B cell (primary cell): Measurements from ENCODE around the gene PRR23A. TPM values are rescaled to one million over a fixed set of nuclear protein-coding genes. Genes with fewer than 3 reads are reported as not detected.

Source experiments
- ATAC-seq: fragments of 200-7000 bp; cut with Tn5 transposase; one replicate; pipeline ENCODE4 v1.10.0; 2021; ENCODE audit warnings: low read depth, mild to moderate bottlenecking, moderate number of reproducible peaks, moderate library complexity
- CTCF ChIA-PET: fragments of 350-600 bp; sonication (Branson Sonifier 250); formaldehyde crosslinking; loops from one replicate; lab custom pipeline; 2021; ENCODE audit warnings: antibody characterized with exemption, inconsistent platforms; lab: Charles Lee
- POLR2A ChIA-PET: fragments of 350-600 bp; sonication (Branson Sonifier 250); formaldehyde crosslinking; loops from one replicate; lab custom pipeline; 2021; ENCODE audit warnings: antibody characterized with exemption; lab: Charles Lee
- DNase-seq: peaks from one replicate; pipeline ENCODE4 v3.0.0; 2013
- H2AFZ ChIP-seq: 2 replicates; pipeline ENCODE4 v1.6.1; 2012; ENCODE audit warnings: mild to moderate bottlenecking, low read depth, low read length; ENCODE audit not compliant: insufficient read depth, poor library complexity, severe bottlenecking
- H3K27ac ChIP-seq, 2 donors: 1 replicate in 1 of 2; 2 replicates in 1 of 2; pipeline ENCODE4 v1.5.1; 2012 to 2013; ENCODE audit warnings: low read length in 2 of 2, mild to moderate bottlenecking in 2 of 2, moderate library complexity in 1 of 2
- H3K27me3 ChIP-seq, 4 experiments: fragments of 200-600 bp in 1 of 4; sonication (generic) in 1 of 4; replicated peaks in 1 of 4; 1 replicate in 2 of 4; 2 replicates in 2 of 4; pipeline versions ENCODE4 v1.6.1 to v1.7.0; 2013 to 2016; ENCODE audit warnings: low read length in 3 of 4, mild to moderate bottlenecking in 2 of 4, mixed read lengths in 1 of 4, moderate library complexity in 1 of 4; ENCODE audit not compliant: insufficient read depth in 4 of 4, control insufficient read depth in 3 of 4; ENCODE audit errors: control extremely low read depth in 1 of 4
- H3K36me3 ChIP-seq, 2 experiments: replicated peaks in 1 of 2; 1 replicate in 1 of 2; 2 replicates in 1 of 2; pipeline versions ENCODE4 v1.6.1 to v1.7.1; 2013; ENCODE audit warnings: low read length in 1 of 2; ENCODE audit not compliant: insufficient read depth in 2 of 2, control insufficient read depth in 1 of 2; ENCODE audit errors: control extremely low read depth in 1 of 2, extremely low read depth in 1 of 2
- H3K4me1 ChIP-seq, 2 donors: fragments of 200-600 bp in 1 of 2; sonication (generic) in 1 of 2; 1 replicate in 1 of 2; 2 replicates in 1 of 2; pipeline versions ENCODE4 v1.5.1 to v1.6.1; 2013 to 2017; ENCODE audit warnings: low read length in 2 of 2; ENCODE audit not compliant: control insufficient read depth in 2 of 2, insufficient read depth in 2 of 2
- H3K4me2 ChIP-seq: replicated peaks from 2 replicates; pipeline ENCODE3; 2012; ENCODE audit warnings: mild to moderate bottlenecking, low read depth, low read length; ENCODE audit not compliant: poor library complexity, severe bottlenecking
- H3K4me3 ChIP-seq, 5 experiments: fragments of 200-600 bp in 1 of 5; sonication (generic) in 1 of 5; 1 replicate in 3 of 5; 2 replicates in 2 of 5; pipeline versions ENCODE4 v1.5.1 to v1.7.0; 2011 to 2016; ENCODE audit warnings: low read length in 4 of 5, mild to moderate bottlenecking in 4 of 5, low read depth in 2 of 5, control low read depth in 1 of 5, moderate library complexity in 1 of 5; ENCODE audit not compliant: insufficient read depth in 1 of 5; ENCODE audit errors: control extremely low read depth in 1 of 5, extremely low read depth in 1 of 5
- H3K79me2 ChIP-seq: fragments of 200-600 bp; sonication (generic); one replicate; pipeline ENCODE4 v1.6.0; 2016; ENCODE audit warnings: low read length; ENCODE audit not compliant: control insufficient read depth, insufficient read depth
- H3K9ac ChIP-seq: fragments of 200-600 bp; sonication (generic); 2 replicates; pipeline ENCODE4 v1.6.1; 2017; ENCODE audit warnings: mild to moderate bottlenecking, low read length, moderate library complexity
- H3K9me3 ChIP-seq, 3 donors: one replicate each; pipeline versions ENCODE4 v1.6.1 to v1.7.1; 2013; ENCODE audit warnings: low read length in 2 of 3; ENCODE audit not compliant: control insufficient read depth in 2 of 3, insufficient read depth in 1 of 3; ENCODE audit errors: control extremely low read depth in 1 of 3
- H4K20me1 ChIP-seq: 2 replicates; pipeline ENCODE4 v1.6.0; 2012; ENCODE audit warnings: mild to moderate bottlenecking, low read length; ENCODE audit not compliant: insufficient read depth, control insufficient read depth, poor library complexity, severe bottlenecking
- H3K27ac Mint-ChIP-seq: one replicate; pipeline ENCODE4 v1.8.0; 2021; ENCODE audit warnings: mixed read lengths
- H3K27me3 Mint-ChIP-seq: one replicate; pipeline ENCODE4 v1.8.0; 2021; ENCODE audit warnings: mixed read lengths
- H3K4me1 Mint-ChIP-seq: one replicate; pipeline ENCODE4 v1.8.0; 2021; ENCODE audit warnings: mixed read lengths
- H3K4me3 Mint-ChIP-seq: one replicate; pipeline ENCODE4 v1.8.0; 2021; ENCODE audit warnings: mixed read lengths
- H3K9me3 Mint-ChIP-seq: one replicate; pipeline ENCODE4 v1.8.0; 2022; ENCODE audit warnings: mixed read lengths; ENCODE audit not compliant: insufficient read depth
- EZH2 ChIP-seq: IDR thresholded peaks from 2 replicates; pipeline ENCODE4 v1.6.1; 2012; ENCODE audit warnings: borderline replicate concordance, low read depth, mild to moderate bottlenecking, moderate library complexity, low read length; ENCODE audit not compliant: insufficient read depth, poor library complexity, severe bottlenecking
- WGBS: methylation state at CpG from one replicate; pipeline ENCODE4 v1.1.5; 2013; ENCODE audit warnings: missing lambda C conversion rate; ENCODE audit not compliant: insufficient coverage; 5-methylcytosine and 5-hydroxymethylcytosine counted together
- intact Hi-C: fragments of 100-400 bp; cut with micrococcal nuclease; formaldehyde crosslinking; loops from one replicate; pipeline ENCODE4 v1.10.0; 2022
- polyA plus RNA-seq: library from polyadenylated mRNA; depleted of rRNA; stranded (reverse); fragments of >200 nt; gene quantifications from 2 replicates; pipeline ENCODE4 v1.2.3, GENCODE V29; 2012
- total RNA-seq, 2 donors: library from RNA; stranded (reverse); fragments of 120-200 nt in 1 of 2; gene quantifications; 1 replicate in 1 of 2; 2 replicates in 1 of 2; pipeline versions ENCODE4 v1.2.3 to v1.2.4, GENCODE V29; 2013 to 2022
- TF ChIP-seq, protein P1 (sequence below): fragments of 200-600 bp; IDR thresholded peaks from one replicate; pipeline ENCODE4 v1.8.0; 2022; ENCODE audit warnings: antibody characterized with exemption, mild to moderate bottlenecking

The PRR23A gene
- total and polyA plus RNA-seq, 2 donors (not counting 1 experiment from before 2014, with no cell fraction given), result not detected

DNA sequence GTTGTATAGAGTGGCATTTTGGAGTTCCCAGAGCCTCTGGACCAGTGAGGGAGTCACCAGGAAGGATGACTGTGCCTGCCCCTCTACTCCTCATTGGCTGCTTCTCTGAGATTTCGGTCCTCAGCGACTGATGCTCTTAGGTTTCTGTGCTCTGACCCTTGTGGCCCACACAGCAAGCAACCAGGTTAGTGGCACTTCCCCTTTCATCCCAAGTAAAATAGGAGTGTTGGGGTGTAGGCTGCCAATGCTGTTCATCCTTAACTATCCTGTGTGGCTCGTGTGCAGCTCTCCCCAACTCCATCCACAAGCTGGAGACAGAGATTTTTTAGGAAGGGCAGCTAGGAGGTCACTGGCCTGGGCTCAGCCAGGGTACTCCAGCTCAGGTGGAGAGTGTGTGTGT lies 21.3 kb downstream of the PRR23A start:
- no peak overlapping the region for H3K4me3 ChIP-seq
- DNase-seq (no peak), ATAC-seq (no peak)
- H3K9me3 ChIP-seq, result no peaks in the 10 kb centered on the region
- Mint-ChIP-seq H3K27me3 (peaks cover 26% of the 10 kb centered on the region), H3K27ac (no peak overlapping the region), H3K4me1 (no peaks in the 10 kb centered on the region), H3K4me3 (no peak overlapping the region), H3K9me3 (no peaks in the 10 kb centered on the region)
- H3K36me3 ChIP-seq, result no peaks in the 10 kb centered on the region
- H2AFZ ChIP-seq, result no peak overlapping the region
- H4K20me1 ChIP-seq, result no peaks in the 10 kb centered on the region
- TF ChIP-seq, protein P1, sequence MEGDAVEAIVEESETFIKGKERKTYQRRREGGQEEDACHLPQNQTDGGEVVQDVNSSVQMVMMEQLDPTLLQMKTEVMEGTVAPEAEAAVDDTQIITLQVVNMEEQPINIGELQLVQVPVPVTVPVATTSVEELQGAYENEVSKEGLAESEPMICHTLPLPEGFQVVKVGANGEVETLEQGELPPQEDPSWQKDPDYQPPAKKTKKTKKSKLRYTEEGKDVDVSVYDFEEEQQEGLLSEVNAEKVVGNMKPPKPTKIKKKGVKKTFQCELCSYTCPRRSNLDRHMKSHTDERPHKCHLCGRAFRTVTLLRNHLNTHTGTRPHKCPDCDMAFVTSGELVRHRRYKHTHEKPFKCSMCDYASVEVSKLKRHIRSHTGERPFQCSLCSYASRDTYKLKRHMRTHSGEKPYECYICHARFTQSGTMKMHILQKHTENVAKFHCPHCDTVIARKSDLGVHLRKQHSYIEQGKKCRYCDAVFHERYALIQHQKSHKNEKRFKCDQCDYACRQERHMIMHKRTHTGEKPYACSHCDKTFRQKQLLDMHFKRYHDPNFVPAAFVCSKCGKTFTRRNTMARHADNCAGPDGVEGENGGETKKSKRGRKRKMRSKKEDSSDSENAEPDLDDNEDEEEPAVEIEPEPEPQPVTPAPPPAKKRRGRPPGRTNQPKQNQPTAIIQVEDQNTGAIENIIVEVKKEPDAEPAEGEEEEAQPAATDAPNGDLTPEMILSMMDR, result no peak
- TF ChIP-seq EZH2, result no peak
- no peaks in the 10 kb centered on the region for H3K4me1 ChIP-seq
- H3K27ac ChIP-seq, result no peak overlapping the region
- 39% methylated on average over 2 of the region's 3 CpGs for WGBS
- no peaks in the 10 kb centered on the region for H3K79me2 ChIP-seq
- H3K9ac ChIP-seq, result no peak overlapping the region
- H3K4me2 ChIP-seq, result no peak overlapping the region
- intact Hi-C loops, result no loop called here
- CTCF ChIA-PET, result interaction anchor here (0.8 kb wide), 1 partner anchor 49 kb away, joined by 4 read pairs; no protein-coding TSS in a partner anchor
- no peaks in the 10 kb centered on the region for H3K27me3 ChIP-seq
- POLR2A ChIA-PET, result no interaction called here

DNA sequence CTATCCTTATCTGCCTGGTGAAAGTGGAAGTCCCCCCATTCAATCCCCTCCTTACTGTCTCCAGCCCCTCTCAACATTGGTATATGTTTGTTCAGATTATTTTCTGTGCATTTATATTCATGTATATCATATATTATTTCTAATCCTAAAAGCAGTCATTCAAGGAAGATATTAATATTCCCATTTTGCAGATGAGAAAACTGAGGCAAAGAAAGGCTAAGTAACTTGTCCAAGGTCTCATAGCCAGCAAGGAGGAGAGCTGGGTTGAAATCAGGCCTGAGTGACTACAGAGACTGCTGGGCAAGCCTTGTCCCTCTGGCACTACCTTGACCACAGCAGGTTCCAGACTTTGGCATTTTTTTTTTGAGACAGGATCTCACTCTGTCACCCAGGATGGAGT lies 30.0 kb downstream of the PRR23A start:
- Histone ChIP-seq H3K9me3 (no peaks in the 10 kb centered on the region), H3K27me3 (no peaks in the 10 kb centered on the region), H3K36me3 (no peaks in the 10 kb centered on the region), H3K9ac (no peak overlapping the region), H3K4me3 (no peak overlapping the region), H3K79me2 (no peaks in the 10 kb centered on the region), H3K4me1 (no peaks in the 10 kb centered on the region), H2AFZ (no peak overlapping the region), H3K4me2 (no peak overlapping the region), H3K27ac (no peak overlapping the region), H4K20me1 (no peaks in the 10 kb centered on the region)
- H3K27me3 Mint-ChIP-seq, result peaks cover 14% of the 10 kb centered on the region
- CTCF ChIA-PET, result no interaction called here
- DNase-seq (no peak), ATAC-seq (no peak)
- TF ChIP-seq EZH2, result no peak
- TF ChIP-seq, protein P1, result no peak
- intact Hi-C loops, result no loop called here
- POLR2A ChIA-PET, result no interaction called here
- no peaks in the 10 kb centered on the region for H3K9me3 Mint-ChIP-seq
- no peak overlapping the region for H3K4me3 Mint-ChIP-seq
- H3K27ac Mint-ChIP-seq, result no peak overlapping the region
- no peaks in the 10 kb centered on the region for H3K4me1 Mint-ChIP-seq
